GM19025 (cell line): ENCODE data around the gene FURIN.
"Not testable (repeated sequence)": the region's sequence is repeated elsewhere in the genome, so short reads cannot be mapped to it uniquely, and the experiment has no call there.

Source experiments
- ATAC-seq: cut with Tn5 transposase; IDR thresholded peaks from one replicate; pipeline ENCODE4 v1.9.1; 2021; ENCODE audit warnings: mild to moderate bottlenecking, low read depth, moderate library complexity; ENCODE audit not compliant: unreplicated experiment

FURIN gene

DNA sequence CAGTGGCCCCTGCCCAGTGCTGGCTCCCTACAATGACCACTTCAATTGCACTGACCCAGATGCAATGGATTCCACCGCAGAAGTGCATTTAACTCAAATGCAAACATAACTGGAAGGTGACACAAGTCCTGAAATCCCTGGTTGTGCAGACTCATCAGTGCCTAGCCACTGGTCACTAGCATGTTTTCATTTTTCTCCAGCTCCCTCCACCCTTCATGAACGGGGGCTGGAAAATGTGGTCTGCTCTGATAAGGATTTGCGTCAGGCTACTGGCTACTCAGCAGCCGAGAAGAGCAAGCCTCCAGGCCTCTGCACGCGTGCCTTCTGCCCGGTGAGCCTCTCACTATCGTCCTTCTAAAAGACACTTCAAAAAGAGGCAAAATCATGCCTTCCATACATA, 27.4 kb upstream of the FURIN start:
- no peak for ATAC-seq

DNA sequence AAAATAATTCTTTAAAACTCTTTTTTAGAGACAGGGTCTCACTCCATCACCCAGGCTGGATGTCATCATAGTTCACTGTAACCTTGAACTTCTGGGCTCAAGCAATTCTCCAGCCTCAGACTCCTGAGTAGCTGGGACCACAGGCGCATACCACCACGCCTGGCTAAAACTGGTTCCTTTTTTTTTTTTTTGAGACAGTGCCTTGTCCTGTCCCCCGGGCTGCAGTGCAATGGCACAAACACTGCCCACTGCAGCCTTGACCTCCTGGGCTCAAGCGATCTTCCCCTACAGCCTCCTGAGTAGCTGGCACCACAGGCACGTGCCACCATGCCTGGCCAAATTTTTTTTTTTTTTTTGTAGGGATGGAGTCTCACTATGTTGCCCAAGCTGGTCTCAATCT, 23.7 kb upstream of the FURIN start:
- no peak for ATAC-seq

DNA sequence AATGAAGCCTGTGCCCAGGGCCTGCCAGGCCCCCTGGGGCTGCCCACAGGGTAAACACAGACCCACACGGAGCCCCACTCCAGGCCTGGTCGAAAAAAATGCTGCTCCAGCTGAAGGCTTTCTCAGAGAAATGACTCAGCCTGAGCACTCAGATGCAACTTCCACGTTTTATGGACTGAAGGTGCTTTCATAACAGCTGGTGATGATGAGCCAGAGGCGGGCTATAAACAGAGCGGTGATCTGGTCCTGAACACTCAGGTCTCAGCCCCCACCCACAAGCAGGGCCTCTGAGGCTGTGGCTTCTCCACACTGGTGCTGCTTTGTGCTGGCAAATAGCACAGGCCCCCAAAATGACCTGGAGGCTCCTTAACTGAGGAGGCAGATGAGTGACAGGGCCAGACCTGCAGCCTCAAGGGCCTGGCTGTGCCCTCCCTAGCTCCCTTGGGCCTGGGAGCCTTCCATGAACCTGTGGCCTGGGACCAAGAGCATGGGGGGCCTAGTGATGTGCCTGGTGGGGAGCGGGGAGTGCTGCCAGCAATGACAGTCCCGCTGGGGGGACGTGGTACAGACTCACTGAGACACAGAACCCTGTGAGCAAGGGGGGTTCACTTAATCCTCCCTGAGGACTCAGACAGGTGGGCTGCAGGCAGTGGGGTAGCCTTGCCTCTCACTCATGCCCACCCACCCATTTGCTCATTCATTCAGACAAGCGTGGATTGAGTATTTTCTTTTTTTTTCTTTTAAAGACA, 23.0 kb upstream of the FURIN start:
- ATAC-seq = peak; percentile 77

DNA sequence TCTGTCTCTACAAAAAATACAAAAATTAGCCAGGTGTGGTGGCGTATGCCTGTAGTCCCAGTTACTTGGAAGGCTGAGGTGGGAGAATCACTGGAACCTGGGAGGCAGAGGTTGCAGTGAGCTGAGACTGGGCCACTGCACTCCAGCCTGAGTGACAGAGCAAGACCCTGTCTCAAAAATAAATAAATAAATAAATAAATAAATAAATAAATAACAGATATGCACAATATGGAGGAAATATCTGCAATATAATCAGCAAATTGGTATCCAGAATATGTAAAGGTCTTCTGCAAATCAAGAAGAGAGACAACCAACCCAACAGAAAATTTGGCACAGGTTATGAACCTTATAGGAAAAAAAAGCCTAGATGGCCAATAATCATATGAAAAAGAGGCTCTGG, 19.0 kb upstream of the FURIN start:
- ATAC-seq = not testable (repeated sequence)

DNA sequence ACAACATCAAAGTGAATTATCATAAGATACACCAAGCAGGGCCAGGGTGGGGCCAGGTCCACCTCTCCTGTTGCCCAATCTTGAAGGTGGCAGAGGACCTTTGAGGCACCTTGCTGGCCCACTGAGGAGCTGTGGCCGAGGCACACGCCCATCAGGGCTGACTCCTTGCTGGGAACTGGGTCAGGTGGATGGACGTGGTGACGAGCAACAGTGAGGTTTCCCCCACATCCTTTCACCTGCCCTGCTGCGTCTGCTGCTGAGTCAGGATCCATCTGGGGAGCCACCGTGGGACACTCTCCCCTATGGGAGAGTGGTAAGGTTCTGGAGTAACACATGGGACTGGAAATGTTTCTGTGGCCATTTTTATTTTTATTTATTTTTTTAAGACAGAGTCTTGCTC, 17.3 kb upstream of the FURIN start:
- ATAC-seq = no peak

DNA sequence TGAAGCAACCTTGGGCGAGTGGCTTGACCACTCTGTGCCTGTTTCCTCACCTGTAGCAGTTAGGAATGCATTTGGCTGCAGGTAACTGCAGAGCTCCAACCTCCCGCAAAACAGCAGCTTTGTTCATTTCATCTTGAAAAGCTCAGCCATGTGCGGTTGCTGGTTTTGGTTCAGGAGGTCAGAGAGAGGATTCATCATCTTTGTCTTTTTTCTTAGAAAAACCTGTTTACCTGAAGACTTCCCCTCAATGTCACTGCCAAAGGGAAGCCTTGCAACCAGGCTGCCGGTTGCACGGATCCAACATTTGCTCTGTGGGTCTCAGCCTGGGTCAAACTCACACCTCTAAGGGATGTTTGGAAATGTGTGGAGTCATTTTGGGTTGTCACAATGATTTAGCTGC, 16.4 kb upstream of the FURIN start:
- no peak for ATAC-seq

DNA sequence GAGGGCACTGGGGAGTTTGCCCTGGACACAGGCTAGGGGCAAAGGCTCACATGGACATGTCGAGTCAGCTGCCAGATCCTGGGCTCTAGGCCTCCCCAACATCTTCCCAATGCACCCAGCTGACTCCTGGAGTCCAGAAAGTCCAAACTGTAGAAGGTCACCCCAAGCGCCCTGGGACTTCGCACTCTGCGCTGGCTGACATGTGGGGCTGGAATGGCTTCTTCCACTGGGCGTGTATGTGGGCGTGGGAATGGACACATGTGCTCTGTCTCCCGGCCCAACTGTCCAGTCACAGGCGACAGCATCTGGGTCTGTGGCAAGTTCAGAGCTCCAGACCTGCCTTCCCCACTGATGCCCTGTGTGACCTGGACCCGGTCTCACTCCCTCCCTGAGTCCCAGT, 13.2 kb upstream of the FURIN start:
- ATAC-seq = no peak

DNA sequence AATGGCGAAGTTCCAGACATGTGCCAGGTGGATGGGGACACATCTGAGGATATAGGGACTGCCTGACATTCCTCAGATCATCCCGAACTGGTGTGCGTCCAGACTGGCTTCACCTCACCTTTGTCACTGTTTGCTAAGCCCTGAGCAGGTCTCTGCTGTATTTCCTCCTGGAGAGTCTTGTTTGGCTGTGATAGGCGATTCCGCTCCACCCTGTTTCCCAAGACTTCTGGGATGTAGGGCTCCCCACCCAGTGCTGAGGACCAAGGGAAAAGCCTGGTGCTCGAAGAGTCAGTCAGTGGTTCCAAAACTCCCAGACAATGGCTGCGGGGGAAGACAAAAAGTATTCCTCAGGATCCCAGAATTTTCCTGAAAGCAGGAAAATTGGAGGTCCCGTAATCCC, 11.1 kb upstream of the FURIN start:
- ATAC-seq = no peak

DNA sequence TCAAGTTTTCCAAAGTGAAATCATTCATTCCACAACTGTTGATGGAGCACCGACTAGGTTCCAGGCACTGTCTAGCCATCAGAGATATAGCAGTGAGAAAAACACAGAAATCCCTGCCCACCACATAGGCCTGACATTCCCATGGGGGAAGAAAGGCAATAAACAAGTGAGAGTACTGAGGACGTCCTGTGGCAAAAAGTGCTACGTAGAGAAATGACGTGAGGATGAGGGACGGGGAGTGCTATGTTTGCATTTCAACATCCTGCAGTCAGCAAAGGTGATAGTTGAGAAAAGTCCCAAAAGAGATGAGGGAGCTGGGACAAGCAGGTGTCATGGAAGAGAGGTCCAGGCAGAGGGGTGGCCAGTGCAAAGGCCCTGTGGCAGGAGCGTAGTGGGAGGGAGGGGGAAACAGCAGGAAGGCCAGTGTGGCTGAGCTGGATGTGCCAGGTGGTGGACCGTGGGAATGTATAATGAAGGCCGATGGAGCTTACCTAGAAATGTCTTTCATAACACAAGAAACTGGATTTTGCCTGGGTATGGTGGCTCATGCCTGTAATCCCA, 10.4 kb upstream of the FURIN start:
- ATAC-seq = no peak

DNA sequence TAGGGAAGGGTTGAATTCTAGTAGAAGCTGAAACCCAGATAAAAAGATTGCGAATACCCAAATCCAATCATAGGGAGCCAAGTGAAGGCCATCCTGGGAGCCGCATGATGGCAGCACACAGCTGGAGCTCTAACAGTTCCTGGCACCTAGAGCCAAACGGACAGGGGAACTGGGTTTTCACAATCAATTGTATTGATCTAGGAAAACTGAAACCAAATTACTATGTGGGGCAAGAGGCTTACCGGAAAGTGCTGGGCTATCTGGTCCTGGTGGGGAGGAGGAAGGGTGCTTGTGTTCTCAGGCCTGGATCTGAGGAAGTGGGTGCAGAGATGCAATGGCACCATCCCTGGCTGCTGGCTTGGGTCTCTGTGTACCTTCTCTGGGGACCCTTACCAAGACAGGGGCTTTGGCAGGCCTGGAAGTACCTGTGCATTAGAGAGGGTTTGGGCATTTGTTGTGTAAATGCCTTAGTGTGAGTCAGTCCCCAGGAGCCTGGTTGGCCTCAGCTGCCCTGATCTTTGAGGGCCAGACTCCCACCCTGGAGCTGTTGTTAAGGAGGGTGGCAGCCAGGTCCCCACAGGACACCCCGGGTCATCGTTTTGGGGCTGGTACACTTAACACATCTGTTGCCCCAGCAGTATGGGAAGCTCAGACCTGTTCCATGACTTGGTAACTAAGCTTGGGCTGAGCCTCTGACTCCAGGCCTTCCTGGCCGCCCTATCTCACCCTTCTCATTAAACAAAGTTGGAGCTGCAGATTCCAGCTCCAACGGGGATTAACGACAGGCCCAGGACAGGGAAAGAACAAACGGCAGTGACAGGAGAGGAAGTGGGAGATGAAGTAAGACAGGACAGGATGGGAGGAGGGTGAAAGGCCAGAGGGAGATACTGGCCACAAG, 8.9 kb upstream of the FURIN start:
- ATAC-seq = no peak

DNA sequence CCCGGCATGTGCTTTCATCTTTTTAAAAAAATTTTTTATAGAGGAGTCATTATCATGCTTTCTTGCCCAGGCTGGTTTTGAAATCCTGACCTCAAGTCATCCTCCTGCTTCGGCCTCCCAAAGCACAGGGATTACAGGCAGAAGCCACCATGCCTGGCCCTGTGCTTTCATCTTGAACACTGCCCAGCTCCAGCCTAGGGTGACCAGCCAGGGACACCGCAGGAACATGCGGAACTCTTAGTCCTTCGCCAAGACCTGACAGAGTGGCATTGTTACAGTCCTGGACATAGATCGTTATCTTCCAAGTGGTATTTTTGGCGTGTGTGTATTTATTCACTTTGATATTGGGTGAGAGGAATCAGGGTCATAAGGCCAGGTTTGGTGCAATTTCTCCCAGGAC, 7.9 kb upstream of the FURIN start:
- ATAC-seq = no peak

DNA sequence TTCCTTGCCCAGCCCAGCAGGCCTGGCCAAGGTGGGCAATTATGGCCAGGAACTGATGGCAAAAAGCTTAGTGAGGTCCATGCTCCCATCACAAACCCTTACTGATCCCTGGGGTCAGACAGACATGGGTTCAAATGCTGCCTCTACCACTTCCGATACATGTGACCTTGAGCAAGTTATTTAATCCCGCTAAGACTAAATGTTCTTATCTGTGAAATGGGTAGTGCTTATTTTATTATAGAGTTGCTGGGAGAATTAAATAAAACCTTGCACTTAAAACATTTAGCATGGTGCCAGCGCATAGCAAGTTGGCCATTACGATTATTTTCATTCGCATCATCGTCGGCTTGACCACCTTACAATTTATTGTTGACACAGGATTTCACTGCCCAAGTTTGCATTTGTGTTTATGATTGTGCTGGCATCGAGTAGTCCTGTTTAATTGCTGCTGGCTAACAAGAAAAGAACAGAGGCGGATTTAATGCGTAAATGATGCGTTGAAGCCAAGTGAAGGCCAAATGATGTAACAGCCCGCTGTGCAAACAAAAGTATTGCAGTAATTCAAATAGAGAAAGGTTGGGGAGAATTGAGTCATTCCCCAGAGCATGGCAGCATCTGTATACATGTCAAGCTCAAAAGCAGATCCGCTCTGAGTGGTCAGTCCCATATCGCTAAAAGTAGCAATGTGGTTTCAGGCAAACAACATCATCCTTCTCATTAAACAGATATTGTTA, 7.3 kb upstream of the FURIN start:
- ATAC-seq = no peak

DNA sequence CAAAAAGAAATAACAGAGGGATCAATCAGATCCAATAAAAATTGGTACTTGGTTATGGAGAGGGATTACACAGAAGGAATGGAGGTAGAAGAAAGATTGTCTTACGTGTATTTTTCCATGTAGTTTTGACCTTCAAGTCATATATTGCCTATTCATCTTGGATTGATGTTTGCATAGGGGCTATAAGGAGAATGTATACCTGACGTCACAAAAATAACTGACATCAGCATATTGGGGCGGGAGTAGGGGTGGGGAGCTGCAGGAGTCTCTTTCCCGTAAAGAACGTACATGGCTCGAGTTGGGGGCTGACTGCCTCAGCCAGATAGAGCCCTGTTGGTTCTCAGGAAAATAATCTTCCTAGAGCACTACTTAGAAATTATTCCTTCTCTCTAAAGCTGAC, 5.9 kb upstream of the FURIN start:
- no peak for ATAC-seq

DNA sequence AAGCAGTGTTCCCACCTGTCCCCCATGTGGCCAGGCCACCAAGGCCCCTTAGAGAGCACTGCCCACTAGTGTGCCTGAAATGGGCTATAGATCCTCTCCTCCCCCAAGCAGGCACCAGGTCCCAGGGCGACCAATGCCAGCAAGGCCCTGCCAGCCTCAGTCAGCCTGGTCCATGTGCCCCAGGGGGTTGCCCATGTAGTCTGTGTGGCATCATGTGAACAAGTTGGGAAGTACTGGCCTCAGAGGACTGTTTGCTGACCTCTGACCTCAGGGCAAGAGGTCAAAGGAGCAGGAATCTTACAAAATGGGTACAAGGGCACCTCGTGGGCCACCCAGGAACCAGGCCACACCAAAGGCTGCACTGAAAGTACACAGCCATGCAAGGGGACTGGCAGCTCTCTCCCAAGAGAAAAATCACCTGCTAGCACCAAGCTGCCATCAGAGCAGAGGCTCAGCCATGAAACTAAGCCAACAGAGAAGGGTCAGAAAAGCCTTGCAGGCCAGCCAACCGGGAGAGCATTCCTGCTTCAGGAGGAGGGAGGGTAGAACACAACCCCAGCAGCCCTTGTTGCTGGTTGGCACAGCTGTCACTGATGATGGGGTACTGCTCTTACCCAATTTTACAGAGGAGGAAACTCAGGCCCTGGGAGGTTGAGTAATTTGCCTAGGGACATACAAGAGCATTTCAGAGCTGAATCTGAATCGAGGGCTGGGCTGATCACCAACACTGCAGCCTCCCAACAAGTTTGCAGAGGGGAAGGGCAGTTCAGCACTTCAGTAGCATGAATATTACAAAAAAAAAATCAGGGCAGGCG, 5.2 kb upstream of the FURIN start:
- ATAC-seq = no peak

DNA sequence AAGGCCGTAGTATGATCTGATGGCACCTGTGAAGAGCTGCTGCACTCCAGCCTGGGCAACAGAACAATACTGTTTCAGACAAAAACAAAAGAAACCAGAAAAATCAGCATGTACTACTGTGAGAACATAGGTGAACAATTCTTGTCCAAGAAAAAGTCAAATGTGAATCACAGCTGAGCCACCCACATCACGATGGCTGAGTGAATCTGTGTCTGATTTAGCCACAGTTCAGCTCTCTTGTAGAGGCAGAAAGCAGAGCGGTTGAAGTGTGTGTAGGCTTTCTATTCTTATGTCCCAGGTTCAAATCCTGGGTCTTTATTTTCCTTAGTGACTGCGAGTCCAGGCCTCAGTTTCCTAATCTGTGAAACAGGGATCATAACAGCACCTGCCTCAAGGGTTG, 4.4 kb upstream of the FURIN start:
- ATAC-seq = no peak

DNA sequence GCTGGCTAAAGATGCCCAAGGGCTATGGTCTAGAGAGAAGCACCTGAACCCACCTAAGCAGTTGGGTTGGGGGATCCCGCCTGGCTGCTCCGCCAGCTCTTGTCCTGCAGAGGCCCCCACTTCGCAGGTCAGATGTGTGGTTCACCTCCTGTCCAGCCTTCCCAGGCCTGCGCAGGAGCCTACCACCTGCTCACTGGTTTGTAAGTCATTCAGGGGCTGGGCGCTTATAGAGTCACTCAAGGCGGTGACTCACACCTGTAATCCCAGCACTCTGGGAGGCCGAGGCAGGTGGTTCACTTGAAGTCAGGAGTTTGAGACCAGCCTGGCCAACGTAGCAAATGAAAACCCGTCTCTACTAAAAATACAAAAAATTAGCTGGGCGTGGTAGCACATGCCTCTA, 3.9 kb upstream of the FURIN start:
- no peak for ATAC-seq

DNA sequence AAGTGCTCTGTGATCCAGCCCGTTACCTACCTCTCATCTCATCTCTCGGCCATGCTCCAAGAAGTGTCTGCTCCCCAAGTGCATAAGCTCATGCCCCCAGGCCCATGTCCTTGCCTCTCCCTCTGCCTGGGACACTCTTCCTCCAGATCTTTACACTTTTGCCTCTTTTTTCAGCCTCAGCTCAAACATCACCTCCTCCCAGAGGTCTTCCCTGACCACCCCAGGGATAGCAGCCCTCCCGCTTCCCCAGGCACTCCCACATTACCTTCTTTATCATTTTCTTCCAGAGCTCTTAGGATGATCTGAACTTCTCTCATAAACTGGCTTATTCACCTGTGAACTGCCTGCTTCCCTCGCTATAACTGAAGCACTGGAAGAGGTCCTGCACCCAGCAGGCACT, 2.7 kb upstream of the FURIN start:
- no peak for ATAC-seq

DNA sequence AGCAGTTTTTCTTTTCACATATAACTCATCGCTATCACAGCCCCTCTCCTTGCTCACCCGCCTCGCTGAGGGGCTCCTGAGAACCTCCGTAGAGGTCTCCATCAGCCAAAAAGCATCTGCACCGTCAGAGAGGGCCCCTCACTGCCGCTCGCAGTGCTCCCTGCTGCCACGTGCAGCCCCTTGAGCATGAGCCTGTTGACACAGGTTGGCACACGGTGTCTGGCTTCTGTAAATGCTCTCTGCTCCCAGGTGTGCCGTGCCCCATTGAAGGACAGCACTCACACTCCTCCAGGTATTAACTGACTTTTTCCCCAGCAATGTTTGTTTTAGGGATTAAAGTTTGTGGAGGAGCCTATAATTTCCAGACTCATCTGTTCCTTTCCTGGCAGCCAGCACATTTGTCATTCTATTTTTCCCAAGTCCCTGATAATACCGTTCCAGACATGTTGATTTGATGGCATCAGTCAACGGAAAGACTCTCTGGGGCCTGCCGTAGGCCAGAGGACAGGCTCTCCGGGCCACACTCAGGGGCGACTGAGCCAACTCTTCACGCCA, 2.1 kb upstream of the FURIN start:
- no peak for ATAC-seq

DNA sequence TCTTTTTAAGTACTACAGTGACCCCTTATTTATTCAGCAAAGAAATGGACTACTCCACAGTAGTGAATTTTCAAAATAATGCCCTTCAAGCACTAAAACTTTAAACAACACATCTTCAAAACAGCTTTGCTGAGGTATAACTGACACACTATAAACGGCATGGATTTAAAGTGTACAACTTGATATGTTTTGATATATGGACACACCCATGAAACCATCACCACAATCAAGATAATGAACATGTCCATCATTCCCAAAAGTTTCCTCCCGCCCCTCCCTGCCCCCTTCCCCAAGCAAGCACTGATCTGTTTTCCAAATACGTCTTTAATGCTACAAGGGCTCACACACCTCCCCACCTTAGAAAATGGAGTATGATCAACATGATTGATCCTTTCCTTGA, 1.6 kb upstream of the FURIN start:
- no peak for ATAC-seq

DNA sequence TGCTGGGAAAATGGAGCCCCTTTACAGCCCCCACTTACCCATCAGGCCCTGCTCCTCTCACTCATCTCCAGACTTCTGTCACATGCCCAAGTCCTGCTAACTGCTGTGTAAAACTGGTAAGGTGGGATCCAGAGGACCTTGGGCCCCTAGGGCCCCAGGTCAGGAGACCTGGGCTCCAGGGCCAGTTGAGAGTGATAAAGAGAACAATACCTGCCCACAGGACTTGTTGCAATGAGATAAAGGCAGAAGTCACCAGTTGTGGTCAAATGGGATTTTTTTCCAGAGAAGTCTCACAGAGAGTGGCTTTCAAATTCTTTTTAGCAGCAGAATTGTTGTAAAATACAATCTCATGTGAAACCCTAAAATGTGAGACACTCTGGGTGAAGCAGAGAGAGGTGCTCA, 753 bp downstream of the FURIN start:
- ATAC-seq = no peak
